Activated CD4-positive, alpha-beta memory T cell treated with anti-CD3 and anti-CD28 coated beads, Interleukin-2, amount 10 ng/mL, durations not matched to agents 7 days and 5 days (primary cell): ENCODE results near the gene WDR70. TPM values are rescaled to one million over a fixed set of nuclear protein-coding genes. Genes with fewer than 3 reads are reported as not detected.
A peak's percentile ranks its signal among the peaks of the same experiment; 100 is the strongest.
"Not testable (repeated sequence)": the region's sequence is repeated elsewhere in the genome, so short reads cannot be mapped to it uniquely, and the experiment has no call there.

Experiments used
- CTCF ChIA-PET: fragments of 350-600 bp; sonication (Branson Sonifier 250); formaldehyde crosslinking; loops from one replicate; lab custom pipeline; 2021; ENCODE audit warnings: antibody characterized with exemption, inconsistent platforms; lab: Charles Lee
- POLR2A ChIA-PET: fragments of 350-600 bp; sonication (Branson Sonifier 250); formaldehyde crosslinking; loops from one replicate; lab custom pipeline; 2021; ENCODE audit warnings: antibody characterized with exemption; lab: Charles Lee
- DNase-seq: peaks from one replicate; pipeline ENCODE4 v3.0.0-alpha.2; 2020
- H3K27ac Mint-ChIP-seq: one replicate; pipeline ENCODE4 v1.8.0; 2021; ENCODE audit warnings: mild to moderate bottlenecking, mixed read lengths
- H3K27me3 Mint-ChIP-seq: one replicate; pipeline ENCODE4 v1.8.0; 2021; ENCODE audit warnings: mixed read lengths
- H3K36me3 Mint-ChIP-seq: one replicate; pipeline ENCODE4 v1.8.0; 2021; ENCODE audit warnings: low read depth, mixed read lengths
- H3K4me1 Mint-ChIP-seq: one replicate; pipeline ENCODE4 v1.8.0; 2021; ENCODE audit warnings: mixed read lengths
- H3K4me3 Mint-ChIP-seq: one replicate; pipeline ENCODE4 v1.8.0; 2021; ENCODE audit warnings: mild to moderate bottlenecking, mixed read lengths
- H3K9me3 Mint-ChIP-seq: one replicate; pipeline ENCODE4 v1.8.0; 2021; ENCODE audit warnings: mixed read lengths
- total RNA-seq, 2 experiments: library from RNA; stranded (reverse); gene quantifications; one replicate each; pipeline ENCODE4 v1.2.3, GENCODE V29; 2021

The WDR70 gene
- total RNA-seq, 2 experiments from 2014 or later = 25.7 to 26.9 TPM

GRCh38 chr5:37768371-37768770, 389.3 kb downstream of the WDR70 start:
- peaks cover 3% of the 10 kb centered on the region for H3K27me3 Mint-ChIP-seq
- ChIA-PET CTCF (no interaction called here), POLR2A (no interaction called here)
- H3K4me3 Mint-ChIP-seq = no peak overlapping the region
- H3K9me3 Mint-ChIP-seq = peaks cover 7% of the 10 kb centered on the region
- no peaks in the 10 kb centered on the region for H3K36me3 Mint-ChIP-seq
- no peak overlapping the region for H3K27ac Mint-ChIP-seq
- no peak for DNase-seq
- H3K4me1 Mint-ChIP-seq = no peaks in the 10 kb centered on the region

GRCh38 chr5:37769108-37769507, 390.0 kb downstream of the WDR70 start:
- DNase-seq = no peak
- no peak overlapping the region for H3K4me3 Mint-ChIP-seq
- H3K9me3 Mint-ChIP-seq = peaks cover 12% of the 10 kb centered on the region
- ChIA-PET CTCF (interaction anchor here (0.9 kb wide), 1 partner anchor 68 kb away, joined by 3 read pairs; no protein-coding TSS in a partner anchor), POLR2A (no interaction called here)
- no peaks in the 10 kb centered on the region for H3K36me3 Mint-ChIP-seq
- H3K27me3 Mint-ChIP-seq = peaks cover 3% of the 10 kb centered on the region
- H3K27ac Mint-ChIP-seq = no peak overlapping the region
- H3K4me1 Mint-ChIP-seq = no peaks in the 10 kb centered on the region

GRCh38 chr5:37769840-37770239, 390.7 kb downstream of the WDR70 start:
- Mint-ChIP-seq H3K27me3 (peaks cover 3% of the 10 kb centered on the region), H3K4me3 (no peak overlapping the region), H3K4me1 (no peaks in the 10 kb centered on the region), H3K27ac (no peak overlapping the region), H3K9me3 (peaks cover 12% of the 10 kb centered on the region), H3K36me3 (peaks cover under 1% of the 10 kb centered on the region)
- no peak for DNase-seq
- ChIA-PET CTCF (interaction anchor here (0.9 kb wide), 1 partner anchor 67 kb away, joined by 3 read pairs; no protein-coding TSS in a partner anchor), POLR2A (no interaction called here)

GRCh38 chr5:37770786-37771185, 391.7 kb downstream of the WDR70 start:
- no peak overlapping the region for H3K27ac Mint-ChIP-seq
- H3K4me3 Mint-ChIP-seq = no peak overlapping the region
- peaks cover 17% of the 10 kb centered on the region for H3K9me3 Mint-ChIP-seq
- POLR2A ChIA-PET = no interaction called here
- CTCF ChIA-PET = no interaction called here
- H3K36me3 Mint-ChIP-seq = peaks cover 4% of the 10 kb centered on the region
- DNase-seq = no peak
- H3K27me3 Mint-ChIP-seq = peaks cover 2% of the 10 kb centered on the region
- H3K4me1 Mint-ChIP-seq = no peaks in the 10 kb centered on the region

GRCh38 chr5:37771203-37771611, 392.1 kb downstream of the WDR70 start:
- H3K4me3 Mint-ChIP-seq = no peak overlapping the region
- CTCF ChIA-PET = no interaction called here

GRCh38 chr5:37771731-37772130, 392.6 kb downstream of the WDR70 start:
- POLR2A ChIA-PET = no interaction called here
- H3K36me3 Mint-ChIP-seq = peaks cover 4% of the 10 kb centered on the region
- H3K4me1 Mint-ChIP-seq = no peaks in the 10 kb centered on the region

More at GRCh38 chr5:37771203-37771611, 392.1 kb downstream of the WDR70 start:
- H3K4me1 Mint-ChIP-seq = no peaks in the 10 kb centered on the region
- peaks cover 2% of the 10 kb centered on the region for H3K27me3 Mint-ChIP-seq
- POLR2A ChIA-PET = no interaction called here
- no peak for DNase-seq
- H3K27ac Mint-ChIP-seq = no peak overlapping the region
- H3K36me3 Mint-ChIP-seq = peaks cover 4% of the 10 kb centered on the region
- H3K9me3 Mint-ChIP-seq = peaks cover 20% of the 10 kb centered on the region

GRCh38 chr5:37772255-37772654, 393.1 kb downstream of the WDR70 start:
- no peaks in the 10 kb centered on the region for H3K4me1 Mint-ChIP-seq

More at GRCh38 chr5:37771731-37772130, 392.6 kb downstream of the WDR70 start:
- CTCF ChIA-PET = no interaction called here
- peaks cover 2% of the 10 kb centered on the region for H3K27me3 Mint-ChIP-seq
- peaks cover 20% of the 10 kb centered on the region for H3K9me3 Mint-ChIP-seq
- no peak for DNase-seq
- H3K27ac Mint-ChIP-seq = no peak overlapping the region
- H3K4me3 Mint-ChIP-seq = no peak overlapping the region

GRCh38 chr5:37773809-37774208, 394.7 kb downstream of the WDR70 start:
- Mint-ChIP-seq H3K9me3 (peaks cover 20% of the 10 kb centered on the region), H3K36me3 (peaks cover 4% of the 10 kb centered on the region), H3K4me1 (no peaks in the 10 kb centered on the region), H3K27me3 (peaks cover 2% of the 10 kb centered on the region), H3K4me3 (no peak overlapping the region), H3K27ac (no peak overlapping the region)
- ChIA-PET POLR2A (no interaction called here), CTCF (no interaction called here)
- DNase-seq = no peak

More at GRCh38 chr5:37772255-37772654, 393.1 kb downstream of the WDR70 start:
- peaks cover 4% of the 10 kb centered on the region for H3K36me3 Mint-ChIP-seq
- no peak overlapping the region for H3K27ac Mint-ChIP-seq
- ChIA-PET POLR2A (no interaction called here), CTCF (no interaction called here)
- H3K9me3 Mint-ChIP-seq = peaks cover 20% of the 10 kb centered on the region
- H3K4me3 Mint-ChIP-seq = no peak overlapping the region
- DNase-seq = no peak
- H3K27me3 Mint-ChIP-seq = peaks cover 2% of the 10 kb centered on the region

- H3K9me3 Mint-ChIP-seq = peaks cover 20% of the 10 kb centered on the region
- no peak overlapping the region for H3K27ac Mint-ChIP-seq
- H3K36me3 Mint-ChIP-seq = peaks cover 4% of the 10 kb centered on the region
- H3K4me3 Mint-ChIP-seq = no peak overlapping the region
- H3K4me1 Mint-ChIP-seq = no peaks in the 10 kb centered on the region
- POLR2A ChIA-PET = no interaction called here
- H3K27me3 Mint-ChIP-seq = peaks cover 2% of the 10 kb centered on the region
- DNase-seq = peak; percentile 31
- CTCF ChIA-PET = interaction anchor here (1.0 to 1.3 kb wide), 3 partner anchors 16 to 52 kb away, joined by 3 to 4 read pairs (median 3); no protein-coding TSS in a partner anchor
These were observed 395.9 kb downstream of the WDR70 start for GRCh38 chr5:37774912-37775483.

GRCh38 chr5:37776826-37777225, 397.7 kb downstream of the WDR70 start:
- H3K36me3 Mint-ChIP-seq = peaks cover 4% of the 10 kb centered on the region
- POLR2A ChIA-PET = no interaction called here

GRCh38 chr5:37777432-37778130, 398.5 kb downstream of the WDR70 start:
- Mint-ChIP-seq H3K4me1 (no peaks in the 10 kb centered on the region), H3K36me3 (peaks cover 4% of the 10 kb centered on the region), H3K27ac (no peak overlapping the region), H3K4me3 (no peak overlapping the region), H3K9me3 (peaks cover 13% of the 10 kb centered on the region), H3K27me3 (peaks cover 6% of the 10 kb centered on the region)
- DNase-seq = no peak
- ChIA-PET POLR2A (no interaction called here), CTCF (interaction anchor here (0.6 kb wide), 1 partner anchor 256 kb away, joined by 4 read pairs; no protein-coding TSS in a partner anchor)

More at GRCh38 chr5:37776826-37777225, 397.7 kb downstream of the WDR70 start:
- H3K4me3 Mint-ChIP-seq = no peak overlapping the region
- CTCF ChIA-PET = interaction anchor here (1.4 kb wide), 1 partner anchor 363 kb away, joined by 4 read pairs; no protein-coding TSS in a partner anchor
- no peak for DNase-seq
- no peaks in the 10 kb centered on the region for H3K4me1 Mint-ChIP-seq
- no peak overlapping the region for H3K27ac Mint-ChIP-seq
- no peaks in the 10 kb centered on the region for H3K27me3 Mint-ChIP-seq
- H3K9me3 Mint-ChIP-seq = peaks cover 14% of the 10 kb centered on the region

GRCh38 chr5:37781409-37781808, 402.3 kb downstream of the WDR70 start:
- CTCF ChIA-PET, H3K27ac Mint-ChIP-seq, H3K9me3 Mint-ChIP-seq, H3K4me3 Mint-ChIP-seq, H3K4me1 Mint-ChIP-seq, H3K36me3 Mint-ChIP-seq, POLR2A ChIA-PET, DNase-seq: not testable (repeated sequence)
- peaks cover 11% of the 10 kb centered on the region for H3K27me3 Mint-ChIP-seq

- CTCF ChIA-PET = no interaction called here
- peaks cover 12% of the 10 kb centered on the region for H3K27me3 Mint-ChIP-seq
- no peaks in the 10 kb centered on the region for H3K4me1 Mint-ChIP-seq
- no peak overlapping the region for H3K4me3 Mint-ChIP-seq
- no peak for DNase-seq
- H3K36me3 Mint-ChIP-seq = no peaks in the 10 kb centered on the region
- POLR2A ChIA-PET = no interaction called here
- H3K9me3 Mint-ChIP-seq = no peaks in the 10 kb centered on the region
- no peak overlapping the region for H3K27ac Mint-ChIP-seq
These were observed 407.3 kb downstream of the WDR70 start for GRCh38 chr5:37786416-37786815.
